ENCODE data around the gene COL15A1. TPM values are rescaled to one million over a fixed set of nuclear protein-coding genes. Genes with fewer than 3 reads are reported as not detected.
"Not testable (repeated sequence)": the region's sequence is repeated elsewhere in the genome, so short reads cannot be mapped to it uniquely, and the experiment has no call there.

The COL15A1 gene
- total RNA-seq, 1 experiment from 2014 or later, result 0.22 TPM

GRCh38 chr9:99099806-99100585 is 156.3 kb downstream of the COL15A1 start:
- H3K9me3 Mint-ChIP-seq; ATAC-seq; H3K36me3 Mint-ChIP-seq; CTCF ChIA-PET; H3K4me3 Mint-ChIP-seq; H3K27ac Mint-ChIP-seq; POLR2A ChIA-PET; DNase-seq (ENCODE audit: low spot score): not testable (repeated sequence)
- Mint-ChIP-seq H3K4me1 (peaks cover 24% of the 10 kb centered on the region), H3K27me3 (ENCODE audit: low read depth) (peaks cover 18% of the 10 kb centered on the region)

- Mint-ChIP-seq H3K36me3 (no peaks in the 10 kb centered on the region), H3K27me3 (ENCODE audit: low read depth) (peaks cover 18% of the 10 kb centered on the region), H3K27ac (no peak overlapping the region), H3K4me1 (peaks cover 27% of the 10 kb centered on the region), H3K4me3 (no peak overlapping the region), H3K9me3 (peaks cover 9% of the 10 kb centered on the region; the same call in 1 of the 2 replicates)
- TF ChIP-seq ZNF281 (CRISPR knock-in tag; IDR thresholded peaks at IDR 0.05) (no peak), IRF2 (CRISPR knock-in tag; IDR thresholded peaks at IDR 0.05; ENCODE audit: borderline replicate concordance, low read depth) (no peak), MXD4 (CRISPR knock-in tag; IDR thresholded peaks at IDR 0.05; ENCODE audit: borderline replicate concordance) (no peak), SMAD4 (CRISPR knock-in tag; IDR thresholded peaks at IDR 0.05) (no peak), GABPB1 (CRISPR knock-in tag; IDR thresholded peaks at IDR 0.05) (no peak), E2F5 (CRISPR knock-in tag; IDR thresholded peaks at IDR 0.05) (no peak)
- DNase-seq (ENCODE audit: low spot score) (no peak), ATAC-seq (no peak)
- POLR2A ChIA-PET, result no interaction called here
- CTCF ChIA-PET, result interaction anchor here (0.6 to 1.1 kb wide), 2 partner anchors 99 to 158 kb away, joined by 3 read pairs; partner anchors contain the start of gene COL15A1
Observed at GRCh38 chr9:99101271-99101670, 157.6 kb downstream of the COL15A1 start.

- Mint-ChIP-seq H3K27me3 (ENCODE audit: low read depth) (peaks cover 18% of the 10 kb centered on the region), H3K4me3 (no peak overlapping the region), H3K36me3 (no peaks in the 10 kb centered on the region), H3K4me1 (peaks cover 25% of the 10 kb centered on the region), H3K27ac (no peak overlapping the region), H3K9me3 (peaks cover 9% of the 10 kb centered on the region; the same call in 1 of the 2 replicates)
- ATAC-seq, result no peak
- DNase-seq (ENCODE audit: low spot score), result no peak
- ChIA-PET POLR2A (no interaction called here), CTCF (interaction anchor here (0.6 to 1.1 kb wide), 2 partner anchors 100 to 158 kb away, joined by 3 read pairs; partner anchors contain the start of gene COL15A1)
- TF ChIP-seq USF2 (CRISPR knock-in tag; IDR thresholded peaks at IDR 0.05) (no peak), JUN (CRISPR knock-in tag; IDR thresholded peaks at IDR 0.05) (no peak), EMX1 (CRISPR knock-in tag; IDR thresholded peaks at IDR 0.05) (no peak), ARID4B (CRISPR knock-in tag; IDR thresholded peaks at IDR 0.05; ENCODE audit: borderline replicate concordance) (no peak), RELA (CRISPR knock-in tag; IDR thresholded peaks at IDR 0.05; ENCODE audit: borderline replicate concordance) (no peak), ETV6 (CRISPR knock-in tag; IDR thresholded peaks at IDR 0.05) (no peak), SMAD4 (CRISPR knock-in tag; IDR thresholded peaks at IDR 0.05) (no peak), ZBTB21 (CRISPR knock-in tag; IDR thresholded peaks at IDR 0.05; ENCODE audit: borderline replicate concordance) (no peak), ZNF671 (CRISPR knock-in tag; IDR thresholded peaks at IDR 0.05) (no peak), NR1H2 (CRISPR knock-in tag; IDR thresholded peaks at IDR 0.05) (no peak), PRDM15 (CRISPR knock-in tag; IDR thresholded peaks at IDR 0.05) (no peak), IRF2 (CRISPR knock-in tag; IDR thresholded peaks at IDR 0.05; ENCODE audit: borderline replicate concordance, low read depth) (no peak)
Observed at GRCh38 chr9:99101812-99102211, 158.1 kb downstream of the COL15A1 start.

All from WTC11 (cell line).